ENCODE data around the gene UBE2G1.
"Not testable (repeated sequence)": the region's sequence is repeated elsewhere in the genome, so short reads cannot be mapped to it uniquely, and the experiment has no call there.

DNA sequence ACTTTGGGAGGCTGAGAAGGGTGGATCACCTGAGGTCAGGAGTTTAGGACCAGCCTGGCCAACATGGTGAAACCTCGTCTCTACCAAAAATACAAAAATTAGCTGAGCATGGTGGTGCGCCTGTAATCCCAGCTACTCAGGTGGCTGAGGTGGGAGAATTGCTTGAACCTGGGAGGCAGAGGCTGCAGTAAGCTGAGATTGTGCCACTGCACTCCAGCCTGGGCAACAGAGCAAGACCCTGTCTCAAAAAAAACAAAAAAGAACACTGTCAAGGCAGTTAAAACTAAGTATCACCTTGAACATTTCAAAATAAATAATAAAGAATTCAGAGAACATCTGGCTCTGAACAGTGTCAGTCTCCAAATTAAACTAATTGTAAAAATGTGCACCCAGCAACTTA, 16.3 kb downstream of the UBE2G1 start:
- TF ChIP-seq CTCF (IDR thresholded peaks at IDR 0.05 in 2 of 3, conservative IDR thresholded peaks at IDR 0.05 in 1 of 3; ENCODE audit: control insufficient read depth in 2 of 3, extremely low read depth in 1 of 3, insufficient read depth in 1 of 3, low read depth in 3 of 3, low read length in 3 of 3); SP1 (IDR thresholded peaks at IDR 0.05; ENCODE audit: low read depth, low read length); ELK1 (IDR thresholded peaks at IDR 0.05; ENCODE audit: low read depth, low read length); NRF1 (conservative IDR thresholded peaks at IDR 0.05; ENCODE audit: low read depth, low read length); REST (IDR thresholded peaks at IDR 0.05; ENCODE audit: low read depth, low read length); FOXK2 (IDR thresholded peaks at IDR 0.05); POLR2A (IDR thresholded peaks at IDR 0.05; ENCODE audit: low read depth, low read length); POLR2AphosphoS5 (IDR thresholded peaks at IDR 0.05; ENCODE audit: low read length); ZNF274 (IDR thresholded peaks at IDR 0.05; ENCODE audit: insufficient read depth, insufficient read length); NFYB (IDR thresholded peaks at IDR 0.05; ENCODE audit: insufficient read depth, low read depth, low read length); BACH1 (IDR thresholded peaks at IDR 0.05; ENCODE audit: borderline replicate concordance); RCOR1 (conservative IDR thresholded peaks at IDR 0.05; ENCODE audit: low read depth, low read length); TAF1 (IDR thresholded peaks at IDR 0.05; ENCODE audit: borderline replicate concordance, low read depth, low read length); ZBTB33 (IDR thresholded peaks at IDR 0.05): not testable (repeated sequence)
